ENCODE measurements around the gene ZDHHC14. TPM values are rescaled to one million over a fixed set of nuclear protein-coding genes. Genes with fewer than 3 reads are reported as not detected.
"Not testable (repeated sequence)": the region's sequence is repeated elsewhere in the genome, so short reads cannot be mapped to it uniquely, and the experiment has no call there.

The ZDHHC14 gene
- total RNA-seq, 4 donors from 2014 or later, result 9.1 to 20.6 (median 12.5) TPM

GRCh38 chr6:157559201-157559756 lies 178.3 kb downstream of the ZDHHC14 start:
- H3K36me3 ChIP-seq, result no peaks in the 10 kb centered on the region
- H3K4me1 ChIP-seq, result peaks cover 0 to 49% (median 22%) of the 10 kb centered on the region in 4 donors

DNA sequence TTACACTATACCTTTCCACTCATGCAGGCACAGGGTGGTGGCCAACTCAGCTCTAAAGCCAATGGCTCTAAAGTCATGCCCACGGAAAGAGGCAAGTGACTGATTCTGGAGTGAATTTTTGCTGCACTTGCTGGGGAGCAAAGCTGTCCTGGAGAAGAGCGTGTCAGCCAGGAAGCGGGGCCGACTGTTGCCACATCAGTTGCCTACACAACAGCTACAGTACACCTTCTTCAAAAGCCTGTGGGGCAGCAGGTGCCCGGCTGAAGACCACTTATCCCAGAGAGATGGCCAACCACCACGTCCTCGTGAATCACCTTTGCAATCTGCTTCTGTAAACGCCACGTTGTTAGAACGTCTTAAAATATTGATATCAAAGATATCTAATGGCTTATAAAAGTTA lies 179.1 kb downstream of the ZDHHC14 start:
- not testable (repeated sequence) for H3K36me3 ChIP-seq, H3K4me3 ChIP-seq, H3K9me3 ChIP-seq, H3K27ac ChIP-seq, H3K27me3 ChIP-seq
- H3K4me1 ChIP-seq, result peaks cover 0 to 49% (median 22%) of the 10 kb centered on the region in 4 donors
- DNase-seq, result peak in 1 of 3 donors; percentile 30

More at GRCh38 chr6:157559201-157559756, 178.3 kb downstream of the ZDHHC14 start:
- Histone ChIP-seq H3K27me3 (no peaks in the 10 kb centered on the region), H3K27ac (peak overlapping the region in 1 of 4 donors; percentile 78), H3K4me3 (no peak overlapping the region), H3K9me3 (no peaks in the 10 kb centered on the region)
- no peak for TF ChIP-seq POLR2A (IDR thresholded peaks at IDR 0.05)
- TF ChIP-seq, protein P1, sequence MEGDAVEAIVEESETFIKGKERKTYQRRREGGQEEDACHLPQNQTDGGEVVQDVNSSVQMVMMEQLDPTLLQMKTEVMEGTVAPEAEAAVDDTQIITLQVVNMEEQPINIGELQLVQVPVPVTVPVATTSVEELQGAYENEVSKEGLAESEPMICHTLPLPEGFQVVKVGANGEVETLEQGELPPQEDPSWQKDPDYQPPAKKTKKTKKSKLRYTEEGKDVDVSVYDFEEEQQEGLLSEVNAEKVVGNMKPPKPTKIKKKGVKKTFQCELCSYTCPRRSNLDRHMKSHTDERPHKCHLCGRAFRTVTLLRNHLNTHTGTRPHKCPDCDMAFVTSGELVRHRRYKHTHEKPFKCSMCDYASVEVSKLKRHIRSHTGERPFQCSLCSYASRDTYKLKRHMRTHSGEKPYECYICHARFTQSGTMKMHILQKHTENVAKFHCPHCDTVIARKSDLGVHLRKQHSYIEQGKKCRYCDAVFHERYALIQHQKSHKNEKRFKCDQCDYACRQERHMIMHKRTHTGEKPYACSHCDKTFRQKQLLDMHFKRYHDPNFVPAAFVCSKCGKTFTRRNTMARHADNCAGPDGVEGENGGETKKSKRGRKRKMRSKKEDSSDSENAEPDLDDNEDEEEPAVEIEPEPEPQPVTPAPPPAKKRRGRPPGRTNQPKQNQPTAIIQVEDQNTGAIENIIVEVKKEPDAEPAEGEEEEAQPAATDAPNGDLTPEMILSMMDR (IDR thresholded peaks at IDR 0.05), result no peak
- DNase-seq, result no peak

DNA sequence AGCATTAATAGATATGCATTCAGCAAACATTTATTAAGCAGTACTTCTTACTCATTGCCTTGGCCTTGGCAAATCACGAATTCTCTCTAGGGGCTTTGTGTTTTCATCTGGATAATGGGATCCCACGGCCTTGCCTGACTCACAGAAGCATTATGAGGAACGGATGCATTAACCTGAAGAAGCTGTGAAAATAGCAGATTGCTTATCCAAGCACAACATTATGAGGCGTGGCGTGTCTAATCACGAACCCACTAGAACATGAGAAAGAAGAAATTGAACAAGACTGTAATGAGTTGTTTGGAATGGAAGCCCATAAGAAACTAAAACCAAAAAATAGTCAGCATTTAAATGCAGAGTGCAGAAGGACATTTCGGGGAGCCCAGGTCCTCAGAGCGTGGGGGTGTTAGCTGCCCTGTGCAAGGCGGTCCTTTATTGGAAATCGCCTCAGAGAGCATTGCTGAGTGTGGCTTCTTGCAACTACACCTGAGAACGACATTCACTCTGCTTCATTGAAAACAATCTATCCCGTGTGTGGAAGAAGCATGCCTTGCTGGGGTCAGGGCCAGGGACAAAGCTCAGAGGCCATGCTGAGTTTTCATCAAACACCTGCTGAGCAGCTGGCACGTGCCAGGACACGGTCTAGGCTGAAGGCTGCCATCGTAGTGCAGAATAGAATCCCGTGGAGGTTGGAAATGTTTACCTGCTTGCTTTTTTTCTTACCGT lies 179.9 kb downstream of the ZDHHC14 start:
- Histone ChIP-seq H3K4me1 (peaks cover 0 to 49% (median 22%) of the 10 kb centered on the region in 4 donors), H3K36me3 (no peaks in the 10 kb centered on the region), H3K9me3 (no peaks in the 10 kb centered on the region), H3K4me3 (no peak overlapping the region), H3K27ac (peak overlapping the region in 2 of 4 donors; percentile 35 to 77), H3K27me3 (no peaks in the 10 kb centered on the region)
- peak in 2 of 3 donors; percentile 41 to 44 for DNase-seq
- TF ChIP-seq POLR2A (IDR thresholded peaks at IDR 0.05), result no peak
- TF ChIP-seq, protein P1 (IDR thresholded peaks at IDR 0.05), result no peak

GRCh38 chr6:157561414-157561790 lies 180.4 kb downstream of the ZDHHC14 start:
- peaks cover 0 to 45% (median 20%) of the 10 kb centered on the region in 4 donors for H3K4me1 ChIP-seq
- no peak for TF ChIP-seq POLR2A (IDR thresholded peaks at IDR 0.05)
- TF ChIP-seq, protein P1 (IDR thresholded peaks at IDR 0.05), result no peak
- H3K4me3 ChIP-seq, result no peak overlapping the region
- peak overlapping the region in 3 of 4 donors; percentile 35 to 77 (median 64) for H3K27ac ChIP-seq
- peak in 2 of 3 donors; percentile 66 to 68 for DNase-seq
- H3K9me3 ChIP-seq, result no peaks in the 10 kb centered on the region
- H3K27me3 ChIP-seq, result no peaks in the 10 kb centered on the region
- no peaks in the 10 kb centered on the region for H3K36me3 ChIP-seq

DNA sequence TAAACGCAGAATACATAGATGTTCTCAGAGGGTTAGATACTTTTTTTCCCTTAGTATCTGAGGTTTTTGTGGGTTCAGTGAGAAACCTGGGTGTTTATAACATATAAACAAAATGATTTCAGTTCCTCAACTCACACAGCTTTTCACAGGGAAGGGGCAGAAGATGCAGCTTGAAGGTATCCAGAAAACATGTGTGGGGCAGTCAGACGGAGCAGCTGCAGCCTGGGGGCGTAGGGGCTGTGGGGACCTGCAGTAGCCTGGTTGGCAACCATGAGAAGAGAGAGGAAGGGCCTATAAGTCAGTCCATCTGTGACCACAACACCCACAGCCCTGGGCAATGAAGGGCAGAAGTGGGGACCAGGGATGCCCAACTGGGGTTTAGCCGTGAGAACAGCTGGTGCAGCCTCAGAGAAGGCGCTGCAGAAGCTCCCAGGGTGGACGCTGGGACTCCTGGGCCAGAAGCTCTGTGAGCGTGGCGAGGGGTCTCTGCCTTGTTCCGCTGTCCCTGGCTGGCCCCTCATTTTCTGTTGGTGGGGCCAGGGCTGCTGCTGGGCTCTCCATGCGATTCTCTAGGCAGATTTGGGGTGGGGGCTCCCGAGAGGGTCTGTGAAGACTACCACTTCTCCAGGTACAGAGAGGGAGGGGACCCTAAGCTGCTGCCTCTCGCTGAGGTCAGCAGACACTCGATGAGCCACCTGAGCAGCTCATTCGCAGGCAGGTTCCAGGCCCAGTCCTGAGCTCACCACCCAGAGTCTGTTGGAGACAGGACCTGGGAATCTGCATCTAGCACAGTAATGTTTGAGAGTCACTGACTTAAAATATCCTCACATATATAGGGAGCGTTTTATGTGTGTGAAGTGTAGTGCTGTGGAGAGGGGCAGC lies 181.2 kb downstream of the ZDHHC14 start:
- Histone ChIP-seq H3K4me1 (peaks cover 0 to 39% (median 19%) of the 10 kb centered on the region in 4 donors), H3K4me3 (peak overlapping the region in 1 of 4 donors; percentile 6), H3K27me3 (no peaks in the 10 kb centered on the region), H3K36me3 (no peaks in the 10 kb centered on the region), H3K27ac (peak overlapping the region in 3 of 4 donors; percentile 35 to 77 (median 64)), H3K9me3 (no peaks in the 10 kb centered on the region)
- DNase-seq, result peak in 2 of 3 donors; percentile 76 to 83
- no peak for TF ChIP-seq POLR2A (IDR thresholded peaks at IDR 0.05)
- TF ChIP-seq, protein P1 (IDR thresholded peaks at IDR 0.05), result no peak

Measured in Peyer's patch (tissue), 4 donors.